Panc1 (cell line): Measurements from ENCODE around the gene LAG3. TPM values are rescaled to one million over a fixed set of nuclear protein-coding genes. Genes with fewer than 3 reads are reported as not detected.

ENCODE experiments used
- ATAC-seq: fragments of 200-7000 bp; cut with Tn5 transposase; 2 replicates; pipeline ENCODE4 v1.9.1; 2020; ENCODE audit warnings: mild to moderate bottlenecking, moderate library complexity
- BruUV-seq: library from RNA; stranded (reverse); fragments of 400-500 nt; replicated peaks from 2 replicates; lab custom pipeline; 2021; lab: Mats Ljungman, UMichigan
- CTCF ChIA-PET: fragments of 300-600 bp; sonication (Branson Sonifier 250); formaldehyde crosslinking; loops from one replicate; lab custom pipeline; 2022; ENCODE audit warnings: antibody characterized with exemption; lab: Charles Lee
- POLR2A ChIA-PET: fragments of 300-600 bp; sonication (Branson Sonifier 250); formaldehyde crosslinking; loops from one replicate; lab custom pipeline; 2022; ENCODE audit warnings: antibody characterized with exemption; lab: Charles Lee
- DNase-seq: peaks from one replicate; pipeline ENCODE4 v3.0.0-alpha.2; 2010; ENCODE audit warnings: low read depth, low spot score
- H3K27ac ChIP-seq: 2 replicates; pipeline ENCODE4 v1.5.1; 2011; ENCODE audit warnings: mild to moderate bottlenecking, low read length, inconsistent platforms
- H3K27me3 ChIP-seq: fragments of 200-500 bp; sonication (Bioruptor generic); 2 replicates; pipeline ENCODE4 v1.6.0; 2014; ENCODE audit warnings: low read length, inconsistent platforms; ENCODE audit not compliant: control insufficient read depth, insufficient read depth
- H3K36me3 ChIP-seq: fragments of 200-500 bp; sonication (Bioruptor generic); 2 replicates; pipeline ENCODE4 v1.5.1; 2014; ENCODE audit warnings: inconsistent platforms, mild to moderate bottlenecking, low read length, moderate library complexity; ENCODE audit not compliant: control insufficient read depth, insufficient read depth
- H3K4me1 ChIP-seq: 2 replicates; pipeline ENCODE4 v1.5.1; 2011; ENCODE audit warnings: inconsistent platforms, mild to moderate bottlenecking, low read length, moderate library complexity; ENCODE audit not compliant: control insufficient read depth, insufficient read depth
- H3K4me3 ChIP-seq, 2 experiments: 2 replicates each; pipeline ENCODE4 v1.5.1; 2011 to 2012; ENCODE audit warnings: low read depth in 2 of 2, low read length in 2 of 2, mild to moderate bottlenecking in 2 of 2, inconsistent platforms in 1 of 2, moderate library complexity in 1 of 2
- H3K9me3 ChIP-seq: fragments of 200-500 bp; sonication (Bioruptor generic); 2 replicates; pipeline ENCODE4 v1.5.1; 2014; ENCODE audit warnings: low read depth, mild to moderate bottlenecking, inconsistent platforms, low read length, moderate library complexity; ENCODE audit not compliant: control insufficient read depth, insufficient read depth
- CTCF ChIP-seq: fragments of 450-650 bp; IDR thresholded peaks from 2 replicates; pipeline ENCODE4 v1.5.1; 2017; ENCODE audit warnings: mild to moderate bottlenecking
- POLR2AphosphoS5 ChIP-seq: IDR thresholded peaks from 2 replicates; pipeline ENCODE4 v1.6.1; 2012; ENCODE audit warnings: mild to moderate bottlenecking, low read depth, low read length, moderate library complexity
- REST ChIP-seq, 2 experiments: IDR thresholded peaks; 2 replicates each; pipeline ENCODE4 v1.6.1; 2011 to 2012; ENCODE audit warnings: low read depth in 2 of 2, control low read depth in 1 of 2, low read length in 1 of 2, mild to moderate bottlenecking in 1 of 2, moderate library complexity in 1 of 2; ENCODE audit not compliant: insufficient read depth in 1 of 2
- SIN3A ChIP-seq: IDR thresholded peaks from 2 replicates; pipeline ENCODE4 v1.6.1; 2012; ENCODE audit warnings: low read depth, mild to moderate bottlenecking, low read length, moderate library complexity, borderline replicate concordance; ENCODE audit not compliant: insufficient read depth
- TCF7L2 ChIP-seq: IDR thresholded peaks from 2 replicates; pipeline ENCODE4 v1.6.1; 2011; ENCODE audit warnings: mild to moderate bottlenecking, low read depth, low read length, inconsistent platforms
- in situ Hi-C: cut with HindIII; loops from 2 replicates; pipeline ENCODE4 v1.10.0; 2016; ENCODE audit warnings: low sequenced_read_pairs, low pct_unique_long_range_greater_than_20kb
- intact Hi-C: fragments of 100-400 bp; cut with micrococcal nuclease; formaldehyde crosslinking; loops from one replicate; pipeline ENCODE4 v1.10.0; 2022; ENCODE audit not compliant: unreplicated experiment
- total RNA-seq: library from RNA; stranded (reverse); gene quantifications from one replicate; pipeline ENCODE4 v1.2.1, GENCODE V29; 2021; ENCODE audit not compliant: unreplicated experiment

LAG3 gene
- total RNA-seq, 1 experiment from 2014 or later = 2.7 TPM

GRCh38 chr12:6787309-6787708 is 15.0 kb downstream of the LAG3 start:
- no peaks in the 10 kb centered on the region for H3K27me3 ChIP-seq
- in situ Hi-C loops = no loop called here
- no peak overlapping the region for H3K4me3 ChIP-seq
- ATAC-seq (no peak), DNase-seq (no peak)
- no peaks in the 10 kb centered on the region for H3K4me1 ChIP-seq
- no peaks in the 10 kb centered on the region for H3K9me3 ChIP-seq
- ChIA-PET CTCF (interaction anchor here (0.6 kb wide), 1 partner anchor 140 kb away, joined by 5 read pairs; the partner anchor contains the start of gene ACRBP), POLR2A (no interaction called here)
- no TSS peak for BruUV-seq
- TF ChIP-seq REST (IDR thresholded peaks at IDR 0.05; ENCODE audit: insufficient read depth in 1 of 2, low read depth in 2 of 2, low read length in 1 of 2) = no peak
- TF ChIP-seq SIN3A = no peak
- no peak for TF ChIP-seq POLR2AphosphoS5
- no peak for TF ChIP-seq TCF7L2
- no peak for TF ChIP-seq CTCF
- no peaks in the 10 kb centered on the region for H3K36me3 ChIP-seq
- intact Hi-C loops = no loop called here
- no peak overlapping the region for H3K27ac ChIP-seq

GRCh38 chr12:6788972-6789924 is 16.9 kb downstream of the LAG3 start, which contains the start of gene CD4:
Gene CD4, plus strand, starts transcription at chr12:6789528. Its CDS starts 10,611 bp downstream, at chr12:6800139.
- ATAC-seq (no peak), DNase-seq (no peak)
- no peaks in the 10 kb centered on the region for H3K36me3 ChIP-seq
- no peak for TF ChIP-seq REST (IDR thresholded peaks at IDR 0.05; ENCODE audit: insufficient read depth in 1 of 2, low read depth in 2 of 2, low read length in 1 of 2)
- no peak for TF ChIP-seq POLR2AphosphoS5
- TF ChIP-seq SIN3A = no peak
- TF ChIP-seq TCF7L2 = no peak
- TF ChIP-seq CTCF = no peak
- in situ Hi-C loops = no loop called here
- no peaks in the 10 kb centered on the region for H3K27me3 ChIP-seq
- intact Hi-C loops = no loop called here
- ChIA-PET CTCF (no interaction called here), POLR2A (no interaction called here)
- no peak within 1 kb of the TSS for H3K4me3 ChIP-seq
- no peak within 1 kb of the TSS for H3K27ac ChIP-seq
- no peaks in the 10 kb centered on the region for H3K9me3 ChIP-seq
- H3K4me1 ChIP-seq = no peaks in the 10 kb centered on the region
- BruUV-seq = no TSS peak
